ENCODE results near the gene ABI3BP.

- no peak for TF ChIP-seq CTCF (conservative IDR thresholded peaks at IDR 0.05; ENCODE audit: low read depth, low read length)
- TF ChIP-seq EZH2 (IDR thresholded peaks at IDR 0.05; ENCODE audit: low read length, unreplicated experiment) = no peak
- no peak for TF ChIP-seq EZH2phosphoT487 (IDR thresholded peaks at IDR 0.05; ENCODE audit: borderline replicate concordance, low read length)
Observed at GRCh38 chr3:100852840-100853239, 140.4 kb downstream of the ABI3BP start.
